Kidney epithelial cell (primary cell): Measurements from ENCODE around the gene NTM. TPM values are rescaled to one million over a fixed set of nuclear protein-coding genes. Genes with fewer than 3 reads are reported as not detected.
"Not testable (repeated sequence)": the region's sequence is repeated elsewhere in the genome, so short reads cannot be mapped to it uniquely, and the experiment has no call there.

Experiments
- DNase-seq: peaks from one replicate; pipeline ENCODE4 v3.0.0-alpha.2; 2010; ENCODE audit warnings: low read depth
- H3K27me3 ChIP-seq: 2 replicates; pipeline ENCODE4 v1.6.0; 2011; ENCODE audit warnings: low read length; ENCODE audit not compliant: control insufficient read depth, insufficient read depth
- H3K36me3 ChIP-seq: 2 replicates; pipeline ENCODE4 v1.5.1; 2011; ENCODE audit warnings: low read length; ENCODE audit not compliant: control insufficient read depth, insufficient read depth
- H3K4me3 ChIP-seq: 2 replicates; pipeline ENCODE4 v1.5.1; 2011; ENCODE audit warnings: low read depth, mild to moderate bottlenecking, control low read depth, low read length
- total RNA-seq: library from RNA; depleted of rRNA; stranded (reverse); fragments of >200 nt; gene quantifications from 2 replicates; pipeline ENCODE4 v1.2.3, GENCODE V29; 2015
- TF ChIP-seq, protein P1 (sequence below): IDR thresholded peaks from 2 replicates; pipeline ENCODE4 v1.5.1; 2011; ENCODE audit warnings: mild to moderate bottlenecking, moderate library complexity, low read length, control low read depth, inconsistent platforms; ENCODE audit not compliant: insufficient read depth, poor library complexity, severe bottlenecking

The NTM gene
- total RNA-seq, 1 donor from 2014 or later: 111 TPM

DNA sequence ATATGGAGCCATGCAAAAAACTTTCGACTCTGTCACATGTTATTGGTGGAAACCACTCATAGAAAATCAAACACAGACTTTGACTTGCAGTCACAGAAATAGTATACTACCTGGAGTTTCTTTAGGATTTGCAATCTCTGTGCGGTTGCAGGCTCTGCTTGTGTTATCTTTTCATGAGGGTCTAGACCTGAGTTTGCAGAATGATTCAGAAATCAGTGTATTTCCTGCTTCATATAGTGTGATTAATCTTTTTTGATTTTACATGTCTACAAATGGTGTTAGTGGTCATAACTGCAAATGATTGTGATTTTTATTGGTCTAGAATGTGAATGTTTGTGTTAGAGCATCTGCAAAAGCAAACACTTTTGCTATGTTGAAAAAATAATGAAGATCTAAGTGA, 690.2 kb downstream of the NTM start:
- no peak overlapping the region for H3K4me3 ChIP-seq
- H3K27me3 ChIP-seq: no peaks in the 10 kb centered on the region
- no peaks in the 10 kb centered on the region for H3K36me3 ChIP-seq
- TF ChIP-seq, protein P1, sequence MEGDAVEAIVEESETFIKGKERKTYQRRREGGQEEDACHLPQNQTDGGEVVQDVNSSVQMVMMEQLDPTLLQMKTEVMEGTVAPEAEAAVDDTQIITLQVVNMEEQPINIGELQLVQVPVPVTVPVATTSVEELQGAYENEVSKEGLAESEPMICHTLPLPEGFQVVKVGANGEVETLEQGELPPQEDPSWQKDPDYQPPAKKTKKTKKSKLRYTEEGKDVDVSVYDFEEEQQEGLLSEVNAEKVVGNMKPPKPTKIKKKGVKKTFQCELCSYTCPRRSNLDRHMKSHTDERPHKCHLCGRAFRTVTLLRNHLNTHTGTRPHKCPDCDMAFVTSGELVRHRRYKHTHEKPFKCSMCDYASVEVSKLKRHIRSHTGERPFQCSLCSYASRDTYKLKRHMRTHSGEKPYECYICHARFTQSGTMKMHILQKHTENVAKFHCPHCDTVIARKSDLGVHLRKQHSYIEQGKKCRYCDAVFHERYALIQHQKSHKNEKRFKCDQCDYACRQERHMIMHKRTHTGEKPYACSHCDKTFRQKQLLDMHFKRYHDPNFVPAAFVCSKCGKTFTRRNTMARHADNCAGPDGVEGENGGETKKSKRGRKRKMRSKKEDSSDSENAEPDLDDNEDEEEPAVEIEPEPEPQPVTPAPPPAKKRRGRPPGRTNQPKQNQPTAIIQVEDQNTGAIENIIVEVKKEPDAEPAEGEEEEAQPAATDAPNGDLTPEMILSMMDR: no peak
- DNase-seq: no peak

DNA sequence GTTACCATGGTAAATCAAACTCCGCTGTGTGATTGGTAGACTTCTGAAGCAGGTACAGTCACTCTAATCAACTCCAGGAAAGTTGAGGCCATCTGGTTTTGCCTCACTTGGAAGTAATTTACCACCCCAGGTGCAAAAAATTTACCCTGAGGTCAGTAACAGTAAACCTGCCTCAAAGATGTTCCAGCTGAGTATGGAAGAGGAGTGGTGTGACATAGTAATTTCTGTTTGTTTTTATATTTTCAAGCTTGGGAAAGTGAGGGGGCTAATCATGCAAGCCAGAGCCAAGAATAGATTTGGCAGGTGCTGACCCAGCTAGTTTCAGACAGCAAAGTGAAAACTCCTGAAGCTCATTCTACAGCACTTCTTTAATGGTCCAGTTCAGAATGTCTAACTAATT, 691.6 kb downstream of the NTM start:
- no peaks in the 10 kb centered on the region for H3K27me3 ChIP-seq
- no peaks in the 10 kb centered on the region for H3K36me3 ChIP-seq
- no peak overlapping the region for H3K4me3 ChIP-seq
- TF ChIP-seq, protein P1: no peak
- DNase-seq: no peak

DNA sequence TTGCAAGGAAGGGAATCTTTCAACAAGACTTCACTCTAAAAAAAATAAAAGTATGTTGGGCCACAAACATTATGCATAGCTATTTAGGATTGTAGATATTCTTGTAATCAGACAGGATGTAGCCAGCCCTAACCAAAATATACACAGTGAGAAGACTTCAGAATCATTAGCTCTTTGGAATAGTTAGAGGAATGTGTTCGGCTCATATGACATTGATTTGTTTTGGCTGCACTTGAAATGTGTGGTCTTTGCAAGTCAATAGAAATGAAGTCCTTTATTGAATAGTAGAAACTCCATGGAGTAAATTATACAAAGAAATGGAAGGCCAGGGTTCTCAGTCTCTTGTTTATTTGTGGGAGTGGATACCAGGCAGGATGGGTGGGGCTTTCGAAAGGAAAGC, 692.1 kb downstream of the NTM start:
- no peak for DNase-seq
- TF ChIP-seq, protein P1: no peak
- Histone ChIP-seq H3K36me3 (no peaks in the 10 kb centered on the region), H3K4me3 (no peak overlapping the region), H3K27me3 (no peaks in the 10 kb centered on the region)

DNA sequence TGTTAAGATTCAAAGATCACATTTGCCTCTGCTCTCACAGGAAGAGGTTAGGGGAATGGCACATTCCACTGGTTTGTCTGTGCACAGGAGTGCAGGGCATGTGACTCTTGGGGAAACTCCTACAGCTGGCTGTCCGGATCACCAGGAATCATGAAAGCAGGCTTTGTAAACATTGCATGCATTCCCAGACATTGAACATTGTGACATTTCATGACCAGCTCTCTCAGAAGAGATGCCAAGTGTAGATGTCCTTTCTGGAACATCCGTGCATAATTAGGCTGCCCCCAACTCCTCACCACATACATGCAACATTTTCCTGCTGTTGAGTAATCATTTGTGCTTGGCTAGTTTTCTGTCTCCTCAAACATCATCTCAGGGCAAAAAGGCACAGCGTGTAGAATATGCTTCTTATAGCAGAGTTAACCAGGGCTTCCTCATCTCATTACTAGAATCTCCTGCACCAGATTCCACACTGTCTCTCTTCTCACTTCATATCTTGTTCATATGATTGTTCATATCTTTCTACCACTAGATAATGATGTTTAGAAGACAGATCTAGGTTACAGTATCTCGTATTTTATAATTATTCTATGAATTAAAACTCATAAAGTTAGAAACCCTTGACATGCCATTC, 694.7 kb downstream of the NTM start:
- no peaks in the 10 kb centered on the region for H3K36me3 ChIP-seq
- TF ChIP-seq, protein P1: no peak
- DNase-seq: peak; percentile 99
- no peaks in the 10 kb centered on the region for H3K27me3 ChIP-seq
- no peak overlapping the region for H3K4me3 ChIP-seq

DNA sequence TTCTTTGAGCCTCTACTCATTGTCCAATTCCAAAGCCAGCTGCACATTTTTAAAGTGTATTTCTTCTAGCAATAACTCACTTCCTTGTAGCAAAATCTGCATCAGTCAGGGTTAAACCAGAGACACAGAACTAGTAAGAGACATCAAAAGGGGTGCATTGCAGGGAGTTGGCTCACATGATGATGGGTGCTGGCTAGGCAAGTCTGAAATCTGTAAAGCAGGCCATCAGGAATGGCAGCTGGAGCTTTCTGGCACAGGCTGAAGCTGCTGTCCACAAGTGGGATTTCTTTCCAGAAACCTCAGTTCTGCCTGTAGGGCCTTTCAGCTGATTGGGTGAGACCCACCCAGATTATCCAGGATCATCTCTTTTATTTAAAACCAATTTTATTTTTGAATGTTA, 698.1 kb downstream of the NTM start:
- H3K36me3 ChIP-seq: no peaks in the 10 kb centered on the region
- no peaks in the 10 kb centered on the region for H3K27me3 ChIP-seq
- TF ChIP-seq, protein P1: no peak
- DNase-seq: no peak
- no peak overlapping the region for H3K4me3 ChIP-seq

DNA sequence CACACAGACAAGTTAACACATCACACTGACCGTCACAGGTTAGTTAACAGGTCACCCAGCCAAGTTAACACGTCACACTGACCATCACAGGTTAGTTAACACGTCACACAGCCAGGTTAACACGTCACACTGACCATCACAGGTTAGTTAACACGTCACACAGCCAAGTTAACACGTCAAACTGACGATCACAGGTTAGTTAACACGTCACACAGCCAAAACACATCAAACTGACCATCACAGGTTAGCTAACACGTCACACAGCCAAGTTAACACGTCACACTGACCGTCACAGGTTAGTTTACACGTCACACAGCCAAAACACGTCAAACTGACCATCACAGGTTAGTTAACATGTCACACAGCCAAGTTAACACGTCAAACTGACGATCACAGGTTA, 699.2 kb downstream of the NTM start:
- not testable (repeated sequence) for H3K27me3 ChIP-seq, H3K36me3 ChIP-seq, H3K4me3 ChIP-seq, DNase-seq

DNA sequence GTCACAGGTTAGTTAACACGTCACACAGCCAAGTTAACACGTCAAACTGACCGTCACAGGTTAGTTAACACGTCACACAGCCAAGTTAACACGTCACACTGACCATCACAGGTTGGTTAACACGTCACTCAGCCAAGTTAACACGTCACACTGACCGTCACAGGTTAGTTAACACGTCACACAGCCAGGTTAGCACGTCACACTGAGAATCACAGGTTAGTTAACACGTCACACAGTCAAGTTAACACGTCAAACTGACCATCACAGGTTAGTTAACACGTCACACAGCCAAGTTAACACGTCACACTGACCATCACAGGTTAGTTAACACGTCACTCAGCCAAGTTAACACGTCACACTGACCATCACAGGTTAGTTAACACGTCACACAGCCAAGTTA, 700.5 kb downstream of the NTM start:
- H3K36me3 ChIP-seq, DNase-seq, H3K4me3 ChIP-seq, H3K27me3 ChIP-seq: not testable (repeated sequence)
